Panc1 (cell line): ENCODE results near the gene PCSK5.

Experiments used
- CTCF ChIP-seq: fragments of 450-650 bp; IDR thresholded peaks from 2 replicates; pipeline ENCODE4 v1.5.1; 2017; ENCODE audit warnings: mild to moderate bottlenecking
- POLR2AphosphoS5 ChIP-seq: IDR thresholded peaks from 2 replicates; pipeline ENCODE4 v1.6.1; 2012; ENCODE audit warnings: mild to moderate bottlenecking, low read depth, low read length, moderate library complexity
- SIN3A ChIP-seq: IDR thresholded peaks from 2 replicates; pipeline ENCODE4 v1.6.1; 2012; ENCODE audit warnings: low read depth, mild to moderate bottlenecking, low read length, moderate library complexity, borderline replicate concordance; ENCODE audit not compliant: insufficient read depth
- TF ChIP-seq, protein P1 (sequence below), 2 experiments: IDR thresholded peaks; 2 replicates each; pipeline ENCODE4 v1.6.1; 2011 to 2012; ENCODE audit warnings: low read depth in 2 of 2, control low read depth in 1 of 2, low read length in 1 of 2, mild to moderate bottlenecking in 1 of 2, moderate library complexity in 1 of 2; ENCODE audit not compliant: insufficient read depth in 1 of 2

GRCh38 chr9:75930190-75930589 lies 39.7 kb downstream of the PCSK5 start:
- TF ChIP-seq CTCF (no peak), POLR2AphosphoS5 (no peak), SIN3A (no peak)
- TF ChIP-seq, protein P1, sequence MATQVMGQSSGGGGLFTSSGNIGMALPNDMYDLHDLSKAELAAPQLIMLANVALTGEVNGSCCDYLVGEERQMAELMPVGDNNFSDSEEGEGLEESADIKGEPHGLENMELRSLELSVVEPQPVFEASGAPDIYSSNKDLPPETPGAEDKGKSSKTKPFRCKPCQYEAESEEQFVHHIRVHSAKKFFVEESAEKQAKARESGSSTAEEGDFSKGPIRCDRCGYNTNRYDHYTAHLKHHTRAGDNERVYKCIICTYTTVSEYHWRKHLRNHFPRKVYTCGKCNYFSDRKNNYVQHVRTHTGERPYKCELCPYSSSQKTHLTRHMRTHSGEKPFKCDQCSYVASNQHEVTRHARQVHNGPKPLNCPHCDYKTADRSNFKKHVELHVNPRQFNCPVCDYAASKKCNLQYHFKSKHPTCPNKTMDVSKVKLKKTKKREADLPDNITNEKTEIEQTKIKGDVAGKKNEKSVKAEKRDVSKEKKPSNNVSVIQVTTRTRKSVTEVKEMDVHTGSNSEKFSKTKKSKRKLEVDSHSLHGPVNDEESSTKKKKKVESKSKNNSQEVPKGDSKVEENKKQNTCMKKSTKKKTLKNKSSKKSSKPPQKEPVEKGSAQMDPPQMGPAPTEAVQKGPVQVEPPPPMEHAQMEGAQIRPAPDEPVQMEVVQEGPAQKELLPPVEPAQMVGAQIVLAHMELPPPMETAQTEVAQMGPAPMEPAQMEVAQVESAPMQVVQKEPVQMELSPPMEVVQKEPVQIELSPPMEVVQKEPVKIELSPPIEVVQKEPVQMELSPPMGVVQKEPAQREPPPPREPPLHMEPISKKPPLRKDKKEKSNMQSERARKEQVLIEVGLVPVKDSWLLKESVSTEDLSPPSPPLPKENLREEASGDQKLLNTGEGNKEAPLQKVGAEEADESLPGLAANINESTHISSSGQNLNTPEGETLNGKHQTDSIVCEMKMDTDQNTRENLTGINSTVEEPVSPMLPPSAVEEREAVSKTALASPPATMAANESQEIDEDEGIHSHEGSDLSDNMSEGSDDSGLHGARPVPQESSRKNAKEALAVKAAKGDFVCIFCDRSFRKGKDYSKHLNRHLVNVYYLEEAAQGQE (IDR thresholded peaks at IDR 0.05; ENCODE audit: insufficient read depth in 1 of 2, low read depth in 2 of 2, low read length in 1 of 2), result no peak
